ENCODE data around the gene KCNE3.
"Not testable (repeated sequence)": the region's sequence is repeated elsewhere in the genome, so short reads cannot be mapped to it uniquely, and the experiment has no call there.

Gene KCNE3

GRCh38 chr11:74437441-74438042 is 29.8 kb downstream of the KCNE3 start:
- no peak for DNase-seq

GRCh38 chr11:74434528-74434927 is 32.8 kb downstream of the KCNE3 start:
- DNase-seq: no peak

GRCh38 chr11:74429205-74429604 is 38.1 kb downstream of the KCNE3 start:
- DNase-seq: no peak

- DNase-seq: no peak
Measured at GRCh38 chr11:74427384-74427886, 39.9 kb downstream of the KCNE3 start.

- no peak for DNase-seq
Measured at GRCh38 chr11:74425100-74425499, 42.2 kb downstream of the KCNE3 start.

GRCh38 chr11:74418509-74418895 is 48.8 kb downstream of the KCNE3 start:
- DNase-seq: no peak

- no peak for DNase-seq
Measured at GRCh38 chr11:74417860-74418508, 49.4 kb downstream of the KCNE3 start.

- DNase-seq: peak; percentile 45
Measured at GRCh38 chr11:74417379-74417804, 50.0 kb downstream of the KCNE3 start.

GRCh38 chr11:74416974-74417373 is 50.4 kb downstream of the KCNE3 start:
- not testable (repeated sequence) for DNase-seq

- DNase-seq: no peak
Measured at GRCh38 chr11:74412733-74413359, 54.5 kb downstream of the KCNE3 start.

GRCh38 chr11:74412321-74412720 is 55.0 kb downstream of the KCNE3 start:
- no peak for DNase-seq

- no peak for DNase-seq
Measured at GRCh38 chr11:74409633-74410032, 57.7 kb downstream of the KCNE3 start.

Measured in CD4-positive, alpha-beta T cell treated with Interleukin-17A for 1 hour (primary cell).